ENCODE results near the gene CPNE8. TPM values are rescaled to one million over a fixed set of nuclear protein-coding genes. Genes with fewer than 3 reads are reported as not detected.

The CPNE8 gene
- total RNA-seq, 1 donor from 2014 or later: 1.7 TPM

- DNase-seq (ENCODE audit: low spot score, unreplicated experiment): no peak
- no peaks in the 10 kb centered on the region for H3K36me3 Mint-ChIP-seq (ENCODE audit: insufficient read depth)
- no peaks in the 10 kb centered on the region for H3K4me1 Mint-ChIP-seq (ENCODE audit: low read depth)
- H3K27me3 Mint-ChIP-seq: no peaks in the 10 kb centered on the region
- H3K9me3 Mint-ChIP-seq (ENCODE audit: low read depth): no peaks in the 10 kb centered on the region
- no peak overlapping the region for H3K27ac Mint-ChIP-seq
- no peak for TF ChIP-seq CTCF (IDR thresholded peaks at IDR 0.05; ENCODE audit: unreplicated experiment)
- no peak overlapping the region for H3K4me3 Mint-ChIP-seq (ENCODE audit: low read depth)
Measured at GRCh38 chr12:38707648-38708047, 197.7 kb downstream of the CPNE8 start.

GRCh38 chr12:38697289-38697688 lies 208.1 kb downstream of the CPNE8 start:
- Mint-ChIP-seq H3K27ac (no peak overlapping the region), H3K27me3 (no peaks in the 10 kb centered on the region), H3K4me3 (ENCODE audit: low read depth) (no peak overlapping the region), H3K9me3 (ENCODE audit: low read depth) (peaks cover 4% of the 10 kb centered on the region), H3K4me1 (ENCODE audit: low read depth) (no peaks in the 10 kb centered on the region), H3K36me3 (ENCODE audit: insufficient read depth) (peaks cover 2% of the 10 kb centered on the region)
- DNase-seq (ENCODE audit: low spot score, unreplicated experiment): no peak
- TF ChIP-seq CTCF (IDR thresholded peaks at IDR 0.05; ENCODE audit: unreplicated experiment): no peak

DNA sequence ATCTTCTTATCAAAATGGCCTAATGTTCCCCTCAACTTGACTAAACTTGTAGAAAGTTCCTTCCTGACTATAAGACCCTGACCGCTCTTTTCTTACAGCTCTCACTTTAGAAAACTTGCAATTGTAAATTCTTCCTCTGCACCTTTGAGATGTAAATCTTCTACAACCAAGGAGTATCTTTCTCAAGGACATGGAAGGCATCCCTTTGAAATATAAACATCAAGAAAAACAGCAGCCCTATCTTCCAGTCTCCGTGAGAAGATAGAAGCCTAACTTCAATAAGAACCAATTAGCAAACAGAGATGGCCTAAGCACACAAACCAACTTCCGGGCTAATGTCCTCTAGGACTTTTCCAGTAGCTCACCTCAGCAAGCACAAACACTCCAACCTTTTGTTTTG lies 210.3 kb downstream of the CPNE8 start:
- Mint-ChIP-seq H3K27ac (no peak overlapping the region), H3K4me3 (ENCODE audit: low read depth) (no peak overlapping the region), H3K4me1 (ENCODE audit: low read depth) (no peaks in the 10 kb centered on the region), H3K27me3 (no peaks in the 10 kb centered on the region), H3K36me3 (ENCODE audit: insufficient read depth) (no peaks in the 10 kb centered on the region), H3K9me3 (ENCODE audit: low read depth) (peaks cover 4% of the 10 kb centered on the region)
- DNase-seq (ENCODE audit: low spot score, unreplicated experiment): no peak
- no peak for TF ChIP-seq CTCF (IDR thresholded peaks at IDR 0.05; ENCODE audit: unreplicated experiment)

DNA sequence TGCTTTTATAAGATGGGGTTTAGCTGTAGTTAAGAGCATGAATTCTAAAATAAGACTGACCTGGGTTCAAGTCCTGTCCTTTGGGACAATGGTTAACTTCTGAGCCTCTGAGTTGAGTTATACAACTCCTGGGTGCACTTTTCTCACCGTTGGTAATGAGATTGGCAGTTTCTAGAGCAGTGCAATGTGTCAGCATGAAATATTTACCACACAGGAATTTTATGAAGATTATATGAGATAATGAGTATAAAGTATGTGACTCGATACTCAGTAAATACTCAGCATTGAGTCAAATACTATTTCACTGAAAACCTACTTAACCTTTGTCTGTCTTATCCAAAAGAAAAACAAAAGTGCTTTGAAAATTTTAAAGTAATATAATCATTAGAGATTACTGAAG lies 214.2 kb downstream of the CPNE8 start:
- Mint-ChIP-seq H3K36me3 (ENCODE audit: insufficient read depth) (no peaks in the 10 kb centered on the region), H3K4me1 (ENCODE audit: low read depth) (no peaks in the 10 kb centered on the region), H3K9me3 (ENCODE audit: low read depth) (no peaks in the 10 kb centered on the region), H3K27me3 (no peaks in the 10 kb centered on the region), H3K27ac (no peak overlapping the region), H3K4me3 (ENCODE audit: low read depth) (no peak overlapping the region)
- no peak for DNase-seq (ENCODE audit: low spot score, unreplicated experiment)
- TF ChIP-seq CTCF (IDR thresholded peaks at IDR 0.05; ENCODE audit: unreplicated experiment): no peak

DNA sequence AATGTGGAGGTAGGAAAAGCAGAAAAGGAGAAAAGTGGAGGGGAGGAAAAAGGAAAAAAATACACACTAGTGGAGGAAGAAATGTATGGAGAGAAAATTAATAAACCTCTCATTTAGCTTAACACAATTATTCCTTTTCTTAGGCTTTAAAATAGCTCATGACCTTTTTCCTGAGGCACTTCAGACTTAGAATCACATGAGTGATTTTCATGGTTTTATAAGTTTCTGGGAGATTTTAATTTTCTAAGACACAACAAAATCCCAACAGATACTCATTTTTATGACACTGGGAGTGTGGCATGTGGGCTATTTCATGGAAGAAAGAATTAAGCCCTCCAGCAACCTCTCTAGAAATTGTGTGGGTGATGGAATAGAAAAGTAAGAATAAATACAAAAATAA lies 214.7 kb downstream of the CPNE8 start:
- Mint-ChIP-seq H3K27me3 (no peaks in the 10 kb centered on the region), H3K4me1 (ENCODE audit: low read depth) (no peaks in the 10 kb centered on the region), H3K9me3 (ENCODE audit: low read depth) (no peaks in the 10 kb centered on the region), H3K4me3 (ENCODE audit: low read depth) (no peak overlapping the region), H3K27ac (no peak overlapping the region), H3K36me3 (ENCODE audit: insufficient read depth) (no peaks in the 10 kb centered on the region)
- TF ChIP-seq CTCF (IDR thresholded peaks at IDR 0.05; ENCODE audit: unreplicated experiment): no peak
- DNase-seq (ENCODE audit: low spot score, unreplicated experiment): no peak

Measured in progenitor cell of endocrine pancreas (in vitro differentiated cells).